Bronchial epithelial cell (primary cell): ENCODE measurements around the gene CDC26. TPM values are rescaled to one million over a fixed set of nuclear protein-coding genes. Genes with fewer than 3 reads are reported as not detected.

Experiments
- DNase-seq: peaks from one replicate; pipeline ENCODE4 v3.0.0-alpha.2; 2010; ENCODE audit warnings: low read depth
- FAIRE-seq: peaks from 2 replicates; lab custom pipeline; 2011; peaks lifted over from hg19 to GRCh38; lab: Jason Lieb, UNC
- H3K27me3 ChIP-seq: 2 replicates; pipeline ENCODE4 v1.5.1; 2011; ENCODE audit warnings: low read length; ENCODE audit not compliant: control insufficient read depth, insufficient read depth
- H3K36me3 ChIP-seq: 2 replicates; pipeline ENCODE4 v1.5.1; 2011; ENCODE audit warnings: low read length; ENCODE audit not compliant: control insufficient read depth, insufficient read depth
- H3K4me3 ChIP-seq: 2 replicates; pipeline ENCODE4 v1.5.1; 2011; ENCODE audit warnings: mild to moderate bottlenecking, low read depth, low read length, control low read depth
- CTCF ChIP-seq: IDR thresholded peaks from 2 replicates; pipeline ENCODE4 v1.5.1; 2011; ENCODE audit warnings: mild to moderate bottlenecking, moderate library complexity, low read length, control low read depth, inconsistent platforms; ENCODE audit not compliant: insufficient read depth, severe bottlenecking
- total RNA-seq: library from RNA; depleted of rRNA; stranded (reverse); fragments of >200 nt; gene quantifications from 2 replicates; pipeline ENCODE4 v1.2.1, GENCODE V29; 2014

Gene CDC26
- total RNA-seq, 1 donor from 2014 or later, result 24.7 TPM

GRCh38 chr9:113223963-113224362, 51.4 kb downstream of the CDC26 start:
- no peak for TF ChIP-seq CTCF
- H3K4me3 ChIP-seq, result no peak overlapping the region
- H3K36me3 ChIP-seq, result no peaks in the 10 kb centered on the region
- no peaks in the 10 kb centered on the region for H3K27me3 ChIP-seq
- DNase-seq (no peak), FAIRE-seq (no peak)

GRCh38 chr9:113222482-113222841, 52.9 kb downstream of the CDC26 start:
- peak; percentile 12 for DNase-seq

DNA sequence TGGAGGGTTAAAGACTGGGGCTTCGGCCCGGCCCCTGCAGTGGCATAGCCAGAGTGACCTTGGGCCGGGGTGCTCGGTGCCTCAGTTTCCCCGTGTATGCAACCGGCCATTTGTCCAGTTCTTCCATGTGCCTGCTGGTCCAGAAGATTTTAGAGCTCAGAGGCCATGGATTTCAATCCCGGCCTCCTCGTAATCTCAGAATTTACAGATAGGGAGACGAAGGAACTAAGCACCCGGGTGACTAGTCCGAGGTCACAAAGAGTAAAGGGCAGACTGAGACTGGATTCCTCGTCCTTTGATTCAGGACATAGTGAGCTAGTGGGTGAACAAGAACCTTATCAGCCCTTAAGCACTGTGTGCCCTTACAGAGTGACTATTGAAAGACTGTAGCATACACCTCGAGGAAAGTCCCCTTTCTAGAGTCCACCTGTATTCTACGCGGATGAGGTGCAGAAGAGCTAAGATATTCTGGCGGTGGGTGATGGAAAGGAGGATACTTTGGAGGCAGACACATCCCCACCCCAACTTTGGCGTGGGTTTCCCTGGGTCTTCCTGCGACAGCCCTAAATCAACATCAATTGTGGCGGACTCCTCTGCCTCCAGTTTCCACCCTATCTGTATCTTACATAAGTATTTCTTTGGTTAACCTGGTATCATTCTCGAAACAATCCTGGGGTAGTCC, 53.4 kb downstream of the CDC26 start:
- FAIRE-seq, result no peak
- Histone ChIP-seq H3K36me3 (no peaks in the 10 kb centered on the region), H3K4me3 (peak overlapping the region; percentile 78), H3K27me3 (no peaks in the 10 kb centered on the region)
- TF ChIP-seq CTCF, result no peak
- DNase-seq, result peak; percentile 26

More at GRCh38 chr9:113222482-113222841, 52.9 kb downstream of the CDC26 start:
- H3K4me3 ChIP-seq, result peak overlapping the region; percentile 78
- no peak for TF ChIP-seq CTCF
- FAIRE-seq, result no peak
- H3K36me3 ChIP-seq, result no peaks in the 10 kb centered on the region
- no peaks in the 10 kb centered on the region for H3K27me3 ChIP-seq

DNA sequence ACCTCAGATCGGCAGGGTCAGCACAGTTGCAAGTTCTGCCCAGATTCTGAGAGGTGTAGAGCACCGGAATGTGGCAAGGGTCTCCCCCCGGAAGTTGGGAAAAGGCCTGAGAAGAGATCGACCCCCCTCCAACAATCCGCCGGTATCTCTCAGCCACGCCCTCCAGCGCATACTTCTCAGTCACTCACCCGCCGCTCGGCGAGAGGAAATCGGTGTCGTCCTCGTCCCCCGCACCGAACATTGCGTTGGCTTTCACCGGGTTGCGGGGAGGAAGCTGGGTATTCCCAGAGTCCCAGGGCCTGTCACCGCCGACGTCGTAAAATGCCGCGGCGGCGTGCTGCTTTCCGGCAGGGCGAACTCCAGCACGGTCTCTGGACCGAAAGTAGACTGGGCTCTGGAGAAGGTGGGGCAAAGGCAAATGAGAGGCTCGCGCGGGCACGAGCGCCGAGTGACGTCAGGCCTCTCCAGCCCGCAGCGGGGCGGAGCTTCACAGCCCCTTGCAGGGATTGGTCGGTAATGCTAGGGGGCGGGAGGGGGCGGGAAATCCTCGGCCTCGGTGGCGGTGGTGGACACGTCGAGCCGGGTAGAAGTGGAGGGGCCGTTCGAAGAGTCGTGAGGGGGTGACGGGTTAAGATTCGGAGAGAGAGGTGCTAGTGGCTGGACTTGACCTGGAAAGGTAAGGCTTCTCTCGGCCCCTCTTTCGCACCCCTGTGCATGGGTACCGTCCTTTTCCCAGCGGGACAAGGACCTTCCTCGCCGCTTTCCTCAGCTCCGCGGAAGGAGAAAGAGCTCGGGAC, 54.2 kb downstream of the CDC26 start, which contains the start of the genes FKBP15 and SLC31A1:
Gene FKBP15 (minus strand): TSS at position 275 of the 797 bp plus-strand sequence. CDS start 34 bp downstream, at position 241.
Gene SLC31A1 (plus strand): TSS at position 542 of the 797 bp plus-strand sequence. CDS start 34,605 bp downstream, outside the sequence.
- DNase-seq (peak; percentile 95), FAIRE-seq (no peak)
- Histone ChIP-seq H3K27me3 (no peaks in the 10 kb centered on the region), H3K36me3 (no peaks in the 10 kb centered on the region), H3K4me3 (peak within 1 kb of the TSS; percentile 78)
- TF ChIP-seq CTCF, result no peak

GRCh38 chr9:113220467-113221002, 54.8 kb downstream of the CDC26 start:
- Histone ChIP-seq H3K4me3 (peak overlapping the region; percentile 78), H3K36me3 (no peaks in the 10 kb centered on the region), H3K27me3 (no peaks in the 10 kb centered on the region)
- TF ChIP-seq CTCF, result no peak
- no peak for FAIRE-seq
- peak; percentile 24 for DNase-seq
